ENCODE results near the gene MARCHF9.
"Not testable (repeated sequence)": the region's sequence is repeated elsewhere in the genome, so short reads cannot be mapped to it uniquely, and the experiment has no call there.

Gene MARCHF9, protein sequence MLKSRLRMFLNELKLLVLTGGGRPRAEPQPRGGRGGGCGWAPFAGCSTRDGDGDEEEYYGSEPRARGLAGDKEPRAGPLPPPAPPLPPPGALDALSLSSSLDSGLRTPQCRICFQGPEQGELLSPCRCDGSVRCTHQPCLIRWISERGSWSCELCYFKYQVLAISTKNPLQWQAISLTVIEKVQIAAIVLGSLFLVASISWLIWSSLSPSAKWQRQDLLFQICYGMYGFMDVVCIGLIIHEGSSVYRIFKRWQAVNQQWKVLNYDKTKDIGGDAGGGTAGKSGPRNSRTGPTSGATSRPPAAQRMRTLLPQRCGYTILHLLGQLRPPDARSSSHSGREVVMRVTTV

DNA sequence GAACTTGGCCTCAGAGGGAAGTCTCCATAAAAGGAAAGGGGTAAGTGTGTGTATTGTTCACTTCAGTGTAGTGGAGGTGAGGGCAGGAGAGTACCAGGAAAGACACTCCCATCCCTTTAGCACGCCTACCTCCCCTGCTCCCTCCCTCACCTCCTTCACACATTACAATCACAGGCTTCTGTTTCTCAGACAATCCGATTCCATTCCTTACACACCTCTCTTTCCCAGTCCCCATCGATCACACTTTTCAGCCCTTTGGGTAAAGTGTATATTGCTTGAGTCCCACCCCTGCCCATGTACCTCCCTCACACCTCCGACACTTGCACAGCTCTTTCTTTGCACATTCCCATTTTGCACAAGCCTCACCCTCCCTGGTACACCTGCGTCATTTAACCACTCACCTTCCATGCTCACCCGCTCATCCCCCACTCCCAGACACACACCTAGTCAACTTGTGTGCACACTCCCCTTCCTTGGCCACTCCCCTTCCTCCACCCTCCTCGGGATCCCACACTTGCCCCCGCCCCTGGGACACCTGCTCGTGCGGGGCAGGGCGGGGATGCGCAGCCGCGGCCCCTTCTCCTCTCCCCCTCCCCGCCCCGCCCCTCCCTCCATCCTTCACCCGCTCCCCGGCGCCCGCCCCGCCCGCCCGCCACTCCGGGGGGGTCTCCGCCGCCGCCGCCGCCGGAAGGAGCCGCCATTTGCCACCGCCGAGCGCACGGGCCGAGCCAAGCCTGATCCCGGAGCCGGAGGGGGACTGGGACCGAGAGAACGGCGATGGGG, at the start of gene MARCHF9:
MARCHF9 (plus strand) TSS at position 693 of the 783 bp plus-strand sequence. CDS start 426 bp downstream, outside the sequence.
- Mint-ChIP-seq H3K9me3 (no peaks in the 10 kb centered on the region), H3K27ac (peak within 1 kb of the TSS; percentile 88), H3K4me3 (peak within 1 kb of the TSS; percentile 90), H3K27me3 (no peaks in the 10 kb centered on the region), H3K36me3 (peaks cover 11% of the 10 kb centered on the region), H3K4me1 (peaks cover 47% of the 10 kb centered on the region)
- peak; percentile 56 to 60 for DNase-seq (ENCODE audit: low spot score in 2 of 2)
- peak; percentile 23 for ATAC-seq (ENCODE audit: low read depth)

DNA sequence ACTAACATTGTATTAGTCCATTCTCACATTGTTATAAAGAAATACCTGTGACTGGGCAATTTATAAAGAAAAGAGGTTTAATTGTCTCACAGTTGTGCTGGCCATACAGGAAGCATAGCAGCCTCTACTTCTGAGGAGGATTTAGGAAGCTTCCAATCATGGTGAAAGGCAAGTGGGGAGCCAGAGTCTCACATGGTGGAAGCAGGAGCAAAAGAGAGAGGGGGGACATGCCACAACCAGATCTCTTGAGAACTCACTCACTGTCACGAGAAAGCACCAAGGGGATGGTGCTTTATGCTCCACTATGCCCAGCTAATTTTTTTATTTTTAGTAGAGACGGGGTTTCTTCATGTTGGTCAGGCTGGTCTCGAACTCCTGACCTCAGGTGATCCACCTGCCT, 47.7 kb upstream of the MARCHF9 start:
- Mint-ChIP-seq H3K36me3 (peaks cover 36% of the 10 kb centered on the region), H3K27ac (no peak overlapping the region), H3K4me3 (no peak overlapping the region), H3K4me1 (no peaks in the 10 kb centered on the region), H3K9me3 (peaks cover 2% of the 10 kb centered on the region), H3K27me3 (no peaks in the 10 kb centered on the region)
- ATAC-seq (ENCODE audit: low read depth), result no peak
- DNase-seq (ENCODE audit: low spot score in 2 of 2), result no peak

DNA sequence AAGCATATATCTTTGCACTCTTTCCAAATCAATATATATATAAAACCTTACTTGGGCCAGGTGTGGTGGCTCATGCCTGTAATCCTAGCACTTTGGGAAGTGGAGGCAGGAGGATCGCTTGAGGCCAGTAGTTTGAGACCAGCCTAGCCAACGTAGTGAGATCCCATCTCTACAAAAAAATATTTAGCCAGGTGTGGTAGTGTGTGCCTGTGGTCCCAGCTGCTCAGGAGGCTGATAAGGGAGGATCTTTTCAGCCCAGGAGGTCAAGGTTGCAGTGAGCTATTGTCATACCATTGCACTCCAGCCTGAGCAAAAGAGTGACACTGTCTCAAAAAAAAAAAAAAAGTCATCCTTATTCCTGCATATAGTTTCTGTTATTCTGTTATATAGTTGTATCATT, 46.6 kb upstream of the MARCHF9 start:
- H3K4me3 Mint-ChIP-seq, result no peak overlapping the region
- peaks cover 2% of the 10 kb centered on the region for H3K9me3 Mint-ChIP-seq
- no peaks in the 10 kb centered on the region for H3K27me3 Mint-ChIP-seq
- no peaks in the 10 kb centered on the region for H3K4me1 Mint-ChIP-seq
- DNase-seq (ENCODE audit: low spot score in 2 of 2), result no peak
- no peak for ATAC-seq (ENCODE audit: low read depth)
- peaks cover 26% of the 10 kb centered on the region for H3K36me3 Mint-ChIP-seq
- H3K27ac Mint-ChIP-seq, result no peak overlapping the region

DNA sequence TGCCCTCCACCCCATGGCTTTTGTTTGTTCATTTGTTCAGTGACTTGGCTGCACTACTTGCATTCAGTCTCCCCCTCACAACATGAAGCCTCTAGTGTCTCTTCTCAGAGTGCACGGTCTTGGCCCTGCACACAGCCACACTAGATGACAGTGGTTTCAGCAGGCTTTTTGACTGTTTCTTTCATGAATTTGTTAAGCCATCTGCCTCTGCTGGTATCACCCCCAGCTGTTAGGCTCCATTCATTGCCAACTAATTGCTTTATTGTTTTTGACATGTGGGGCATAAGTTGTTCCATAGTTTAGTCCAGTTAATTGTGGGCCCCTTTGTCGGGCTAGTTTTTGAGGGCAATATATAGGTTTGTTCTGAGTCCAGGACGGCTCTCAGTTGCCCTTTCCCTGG, 42.2 kb upstream of the MARCHF9 start:
- H3K4me1 Mint-ChIP-seq, result peaks cover 6% of the 10 kb centered on the region
- ATAC-seq (ENCODE audit: low read depth) (no peak), DNase-seq (ENCODE audit: low spot score in 2 of 2) (no peak)
- peaks cover 19% of the 10 kb centered on the region for H3K36me3 Mint-ChIP-seq
- no peaks in the 10 kb centered on the region for H3K27me3 Mint-ChIP-seq
- no peak overlapping the region for H3K4me3 Mint-ChIP-seq
- H3K9me3 Mint-ChIP-seq, result peaks cover 2% of the 10 kb centered on the region
- no peak overlapping the region for H3K27ac Mint-ChIP-seq

DNA sequence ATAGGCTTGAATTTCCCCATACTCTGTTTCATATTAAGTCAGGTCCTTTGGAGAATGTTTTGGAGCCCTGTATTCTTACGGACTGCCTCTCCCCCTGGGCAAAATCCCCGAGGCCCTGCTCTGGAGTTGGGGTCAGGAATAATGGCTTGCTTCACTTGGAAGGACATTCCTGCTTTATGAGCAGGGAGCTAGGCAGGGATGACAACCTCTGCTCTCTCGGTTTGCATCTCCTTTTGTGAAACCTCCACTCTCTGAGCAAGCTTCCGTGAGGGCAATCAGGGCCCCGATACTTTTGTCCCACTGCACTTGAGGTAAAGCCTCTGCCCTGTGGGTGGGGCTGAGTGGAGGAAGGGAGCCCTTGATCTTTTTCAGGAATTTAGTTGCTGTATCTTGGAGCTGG, 41.7 kb upstream of the MARCHF9 start:
- Mint-ChIP-seq H3K27ac (no peak overlapping the region), H3K27me3 (no peaks in the 10 kb centered on the region), H3K36me3 (peaks cover 23% of the 10 kb centered on the region), H3K9me3 (peaks cover 2% of the 10 kb centered on the region), H3K4me3 (no peak overlapping the region), H3K4me1 (peaks cover 6% of the 10 kb centered on the region)
- ATAC-seq (ENCODE audit: low read depth) (no peak), DNase-seq (ENCODE audit: low spot score in 2 of 2) (no peak)

DNA sequence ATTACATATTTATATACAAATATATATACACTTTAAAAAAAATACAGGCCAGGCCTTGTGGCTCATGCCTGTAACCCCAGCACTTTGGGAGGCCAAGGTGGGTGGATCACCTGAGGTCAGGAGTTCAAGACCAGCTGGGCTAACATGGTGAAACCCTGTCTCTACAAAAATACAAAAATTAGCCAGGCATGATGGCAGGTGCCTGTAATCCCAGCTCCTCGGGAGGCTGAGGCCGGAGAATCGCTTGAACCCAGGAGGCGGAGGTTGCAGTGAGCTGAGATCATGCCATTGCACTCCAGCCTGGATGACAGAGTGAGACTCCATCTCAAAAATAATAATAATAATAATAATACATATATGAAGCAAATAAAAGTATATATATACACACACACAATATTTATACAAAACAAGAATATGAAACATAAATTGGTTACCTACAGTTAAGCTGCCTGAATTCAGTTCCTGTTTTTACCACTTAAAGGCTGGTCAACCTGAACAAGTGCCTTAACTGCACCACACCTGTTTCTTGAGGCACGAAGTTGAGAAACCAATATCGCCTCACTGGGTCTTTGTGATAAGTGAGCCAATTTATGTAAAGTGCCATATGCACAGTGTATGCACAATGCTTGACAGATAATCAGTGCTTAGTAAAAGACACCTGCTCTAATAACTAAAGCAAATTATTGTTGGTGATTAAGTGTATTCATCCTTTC, 39.7 kb upstream of the MARCHF9 start:
- H3K27me3 Mint-ChIP-seq, result not testable (repeated sequence)

DNA sequence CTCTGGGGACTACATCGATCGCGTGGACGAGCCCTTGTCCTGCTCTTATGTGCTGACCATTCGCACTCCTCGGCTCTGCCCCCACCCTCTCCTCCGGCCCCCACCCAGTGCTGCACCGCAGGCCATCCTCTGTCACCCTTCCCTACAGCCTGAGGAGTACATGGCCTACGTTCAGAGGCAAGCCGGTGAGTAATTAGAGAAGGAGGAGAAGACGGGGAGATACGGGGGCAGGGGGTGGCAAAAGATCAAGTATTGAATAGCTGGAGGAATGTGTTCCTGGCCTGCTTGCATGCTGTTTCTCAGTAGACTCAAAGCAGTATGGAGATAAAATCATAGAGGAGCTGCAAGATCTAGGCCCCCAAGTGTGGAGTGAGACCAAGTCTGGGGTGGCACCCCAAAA, 39.1 kb upstream of the MARCHF9 start:
- Mint-ChIP-seq H3K27ac (peak overlapping the region; percentile 33), H3K9me3 (peaks cover 2% of the 10 kb centered on the region), H3K4me3 (peak overlapping the region; percentile 32), H3K4me1 (peaks cover 6% of the 10 kb centered on the region), H3K36me3 (peaks cover 35% of the 10 kb centered on the region), H3K27me3 (no peaks in the 10 kb centered on the region)
- ATAC-seq (ENCODE audit: low read depth), result no peak
- DNase-seq (ENCODE audit: low spot score in 2 of 2), result no peak

More for the DNA sequence above, 39.7 kb upstream of the MARCHF9 start:
- not testable (repeated sequence) for H3K9me3 Mint-ChIP-seq; H3K4me1 Mint-ChIP-seq; DNase-seq (ENCODE audit: low spot score in 2 of 2)
- H3K4me3 Mint-ChIP-seq, result peak overlapping the region; percentile 21
- ATAC-seq (ENCODE audit: low read depth), result peak; percentile 95
- peaks cover 34% of the 10 kb centered on the region for H3K36me3 Mint-ChIP-seq
- peak overlapping the region; percentile 33 for H3K27ac Mint-ChIP-seq

DNA sequence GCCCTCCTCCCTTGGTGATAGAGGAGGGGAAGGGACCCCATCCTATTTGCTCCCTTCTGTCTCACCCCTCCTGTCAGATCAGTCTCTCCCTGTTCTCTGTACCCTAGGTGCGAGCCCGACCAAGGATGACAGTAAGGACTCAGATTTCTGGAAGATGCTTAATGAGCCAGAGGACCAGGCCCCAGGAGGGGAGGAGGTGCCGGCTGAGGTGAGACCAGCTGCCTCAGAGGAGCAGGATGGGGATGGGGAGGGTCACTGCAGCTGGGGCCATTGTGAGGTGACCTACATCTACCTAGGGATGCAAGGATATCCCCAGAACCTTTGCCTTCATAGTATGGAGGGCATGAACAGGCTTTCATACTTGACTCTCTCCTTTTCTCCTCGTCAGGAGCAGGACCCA, 38.6 kb upstream of the MARCHF9 start:
- ATAC-seq (ENCODE audit: low read depth), result no peak
- no peak for DNase-seq (ENCODE audit: low spot score in 2 of 2)
- H3K4me3 Mint-ChIP-seq, result no peak overlapping the region
- peaks cover 36% of the 10 kb centered on the region for H3K36me3 Mint-ChIP-seq
- H3K4me1 Mint-ChIP-seq, result peaks cover 6% of the 10 kb centered on the region
- H3K27me3 Mint-ChIP-seq, result no peaks in the 10 kb centered on the region
- H3K9me3 Mint-ChIP-seq, result peaks cover 2% of the 10 kb centered on the region
- no peak overlapping the region for H3K27ac Mint-ChIP-seq

DNA sequence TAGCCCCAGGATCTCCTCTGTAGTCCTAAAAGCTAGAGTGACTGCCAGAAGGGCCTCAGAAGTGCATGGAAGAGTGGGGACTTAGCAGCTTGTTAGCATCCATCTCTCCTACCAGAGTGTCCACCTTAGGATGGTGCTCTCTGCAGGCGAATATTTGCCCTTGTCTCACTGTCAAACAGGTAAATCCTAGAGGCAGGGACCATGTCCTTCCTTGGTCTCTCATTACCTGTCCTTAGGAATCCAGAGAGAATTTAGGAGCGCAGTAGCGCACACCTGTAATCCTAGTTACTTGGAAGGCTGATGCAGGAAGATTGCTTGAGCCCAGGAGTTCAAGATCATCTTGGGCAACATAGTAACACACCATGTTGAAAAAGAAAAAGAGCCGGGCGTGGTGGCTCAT, 37.8 kb upstream of the MARCHF9 start:
- Mint-ChIP-seq H3K9me3 (no peaks in the 10 kb centered on the region), H3K27me3 (no peaks in the 10 kb centered on the region), H3K4me1 (peaks cover 6% of the 10 kb centered on the region), H3K36me3 (peaks cover 36% of the 10 kb centered on the region), H3K4me3 (no peak overlapping the region), H3K27ac (no peak overlapping the region)
- ATAC-seq (ENCODE audit: low read depth) (no peak), DNase-seq (ENCODE audit: low spot score in 2 of 2) (no peak)

DNA sequence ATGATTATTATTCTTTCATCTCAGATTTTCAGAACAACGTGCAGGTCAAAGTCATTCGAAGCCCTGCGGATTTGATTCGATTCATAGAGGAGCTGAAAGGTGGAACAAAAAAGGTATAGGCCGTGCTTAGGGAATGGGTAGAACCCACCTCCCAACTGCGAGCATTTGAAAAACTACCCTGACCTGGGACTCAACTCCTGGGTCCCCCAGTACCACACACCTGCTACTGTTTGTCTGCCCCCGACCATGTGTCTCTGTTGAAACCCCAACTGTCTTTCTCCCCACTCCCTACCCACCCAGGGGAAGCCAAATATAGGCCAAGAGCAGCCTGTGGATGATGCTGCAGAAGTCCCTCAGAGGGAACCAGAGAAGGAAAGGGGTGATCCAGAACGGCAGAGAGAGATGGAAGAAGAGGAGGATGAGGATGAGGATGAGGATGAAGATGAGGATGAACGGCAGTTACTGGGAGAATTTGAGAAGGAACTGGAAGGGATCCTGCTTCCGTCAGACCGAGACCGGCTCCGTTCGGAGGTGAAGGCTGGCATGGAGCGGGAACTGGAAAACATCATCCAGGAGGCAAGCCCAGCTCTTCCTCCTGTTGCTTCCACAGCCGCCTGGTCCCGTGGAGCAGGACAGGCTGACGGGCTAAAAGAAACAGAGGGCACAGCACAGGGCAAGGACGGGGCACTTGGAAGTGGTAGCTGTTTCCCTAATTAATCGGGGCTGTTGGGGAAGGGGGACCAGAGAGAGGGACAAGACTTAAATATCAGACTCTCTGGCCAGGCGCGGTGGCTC, 36.9 kb upstream of the MARCHF9 start:
- DNase-seq (ENCODE audit: low spot score in 2 of 2), result no peak
- Mint-ChIP-seq H3K27ac (no peak overlapping the region), H3K9me3 (no peaks in the 10 kb centered on the region), H3K4me1 (peaks cover 6% of the 10 kb centered on the region), H3K36me3 (peaks cover 36% of the 10 kb centered on the region), H3K4me3 (no peak overlapping the region), H3K27me3 (no peaks in the 10 kb centered on the region)
- ATAC-seq (ENCODE audit: low read depth), result no peak

DNA sequence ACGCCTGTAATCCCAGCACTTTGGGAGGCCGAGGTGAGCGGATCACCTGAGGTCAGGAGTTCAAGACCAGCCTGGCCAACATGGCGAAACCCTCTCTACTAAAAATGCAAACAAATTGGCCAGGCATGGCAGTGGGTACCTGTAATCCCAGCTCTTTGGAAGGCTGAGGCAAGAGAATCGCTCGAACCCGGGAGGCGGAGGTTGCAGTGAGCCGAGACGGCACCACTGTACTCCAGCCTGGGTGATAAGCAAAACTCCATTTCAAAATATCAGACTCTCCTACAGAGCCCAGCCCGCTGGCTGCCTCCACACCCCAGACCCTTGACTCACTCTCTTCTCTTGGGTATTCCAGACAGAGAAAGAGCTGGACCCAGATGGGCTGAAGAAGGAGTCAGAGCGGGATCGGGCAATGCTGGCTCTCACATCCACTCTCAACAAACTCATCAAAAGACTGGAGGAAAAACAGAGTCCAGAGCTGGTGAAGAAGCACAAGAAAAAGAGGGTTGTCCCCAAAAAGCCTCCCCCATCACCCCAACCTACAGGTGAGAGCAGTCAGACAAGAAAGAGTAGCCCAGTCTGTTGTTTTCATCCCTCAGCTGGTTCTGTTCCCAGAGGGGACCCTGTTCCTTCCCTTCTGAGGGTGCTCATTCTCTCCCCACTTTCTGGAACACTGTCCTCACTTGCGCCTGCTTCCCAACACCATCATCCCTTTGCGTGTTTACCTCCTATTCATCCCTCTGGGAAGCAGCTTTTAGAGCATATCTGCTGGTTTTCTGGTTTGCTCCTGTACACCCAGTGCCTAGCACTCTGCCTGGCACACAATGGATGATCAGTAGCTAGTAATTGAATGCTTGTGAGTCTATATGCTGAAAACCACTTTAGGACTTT, 36.0 kb upstream of the MARCHF9 start:
- Mint-ChIP-seq H3K27me3 (no peaks in the 10 kb centered on the region), H3K27ac (peak overlapping the region; percentile 54), H3K4me3 (no peak overlapping the region), H3K9me3 (no peaks in the 10 kb centered on the region), H3K36me3 (peaks cover 34% of the 10 kb centered on the region), H3K4me1 (peaks cover 6% of the 10 kb centered on the region)
- ATAC-seq (ENCODE audit: low read depth) (no peak), DNase-seq (ENCODE audit: low spot score in 2 of 2) (no peak)

DNA sequence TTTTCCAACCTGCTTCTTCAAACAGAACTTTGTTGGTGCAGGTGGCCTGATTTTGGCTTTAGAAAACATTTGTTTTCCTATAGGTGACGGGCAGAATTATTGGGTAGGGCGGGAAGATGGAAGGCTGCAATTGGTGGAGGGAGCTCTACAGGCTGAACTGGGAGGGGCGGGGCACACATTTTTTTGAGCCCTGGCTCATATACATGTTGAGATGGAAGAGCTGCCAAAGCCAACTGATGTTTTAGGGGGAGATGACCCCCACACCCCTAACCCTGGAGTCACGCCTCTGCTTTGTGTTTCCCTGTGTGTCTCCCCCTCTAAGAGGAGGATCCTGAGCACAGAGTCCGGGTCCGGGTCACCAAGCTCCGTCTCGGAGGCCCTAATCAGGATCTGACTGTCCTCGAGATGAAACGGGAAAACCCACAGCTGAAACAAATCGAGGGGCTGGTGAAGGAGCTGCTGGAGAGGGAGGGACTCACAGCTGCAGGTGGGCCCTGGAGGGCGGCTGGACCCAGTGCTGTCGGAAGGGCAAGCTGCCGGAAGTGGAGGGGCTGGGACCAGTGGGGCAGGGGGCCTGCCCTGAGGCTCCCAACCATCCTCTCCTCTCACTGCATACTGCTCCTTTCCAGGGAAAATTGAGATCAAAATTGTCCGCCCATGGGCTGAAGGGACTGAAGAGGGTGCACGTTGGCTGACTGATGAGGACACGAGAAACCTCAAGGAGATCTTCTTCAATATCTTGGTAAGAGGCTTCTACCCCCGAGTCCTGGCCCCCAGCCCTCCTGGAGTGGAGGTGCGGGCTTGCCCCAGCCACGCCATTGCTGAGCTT, 34.9 kb upstream of the MARCHF9 start:
- peaks cover 12% of the 10 kb centered on the region for H3K4me1 Mint-ChIP-seq
- H3K27me3 Mint-ChIP-seq, result no peaks in the 10 kb centered on the region
- DNase-seq (ENCODE audit: low spot score in 2 of 2), result no peak
- H3K4me3 Mint-ChIP-seq, result no peak overlapping the region
- H3K9me3 Mint-ChIP-seq, result no peaks in the 10 kb centered on the region
- ATAC-seq (ENCODE audit: low read depth), result no peak
- no peak overlapping the region for H3K27ac Mint-ChIP-seq
- peaks cover 32% of the 10 kb centered on the region for H3K36me3 Mint-ChIP-seq

Measured in memory B cell (primary cell).